ENCODE measurements around the gene LAMTOR5. TPM values are rescaled to one million over a fixed set of nuclear protein-coding genes. Genes with fewer than 3 reads are reported as not detected.

The LAMTOR5 gene
- 159 and 177 TPM in 2 replicates for total RNA-seq (2012; rRNA removed)
- 320 and 369 TPM in 2 replicates for polyA plus RNA-seq (2012; rRNA removed)
- 431 and 469 TPM in 2 replicates for polyA plus RNA-seq (2012; cell fraction: cytosol; rRNA removed)
- 97.8 and 199 TPM in 2 replicates for polyA plus RNA-seq (2012; cell fraction: nucleus; rRNA removed; ENCODE audit: low replicate concordance)
- Bru-seq, nascent RNA: percentile 90 among the genes with signal in this experiment
- BruChase-seq, experiment 1, labeled RNA remaining after a 6-hour chase: percentile 89 among the genes with signal in this experiment
- percentile 83 among the genes with signal in this experiment for BruChase-seq, experiment 2, labeled RNA remaining after a 2-hour chase
- long read RNA-seq, transcript LAMTOR5-206 (4 exons, 634 nt): major isoform, 48 of 51 reads
- long read RNA-seq, partial matches to known transcripts: 0 of 51 reads
- long read RNA-seq, other reads (novel, unspliced or antisense): 0 of 51 reads

DNA sequence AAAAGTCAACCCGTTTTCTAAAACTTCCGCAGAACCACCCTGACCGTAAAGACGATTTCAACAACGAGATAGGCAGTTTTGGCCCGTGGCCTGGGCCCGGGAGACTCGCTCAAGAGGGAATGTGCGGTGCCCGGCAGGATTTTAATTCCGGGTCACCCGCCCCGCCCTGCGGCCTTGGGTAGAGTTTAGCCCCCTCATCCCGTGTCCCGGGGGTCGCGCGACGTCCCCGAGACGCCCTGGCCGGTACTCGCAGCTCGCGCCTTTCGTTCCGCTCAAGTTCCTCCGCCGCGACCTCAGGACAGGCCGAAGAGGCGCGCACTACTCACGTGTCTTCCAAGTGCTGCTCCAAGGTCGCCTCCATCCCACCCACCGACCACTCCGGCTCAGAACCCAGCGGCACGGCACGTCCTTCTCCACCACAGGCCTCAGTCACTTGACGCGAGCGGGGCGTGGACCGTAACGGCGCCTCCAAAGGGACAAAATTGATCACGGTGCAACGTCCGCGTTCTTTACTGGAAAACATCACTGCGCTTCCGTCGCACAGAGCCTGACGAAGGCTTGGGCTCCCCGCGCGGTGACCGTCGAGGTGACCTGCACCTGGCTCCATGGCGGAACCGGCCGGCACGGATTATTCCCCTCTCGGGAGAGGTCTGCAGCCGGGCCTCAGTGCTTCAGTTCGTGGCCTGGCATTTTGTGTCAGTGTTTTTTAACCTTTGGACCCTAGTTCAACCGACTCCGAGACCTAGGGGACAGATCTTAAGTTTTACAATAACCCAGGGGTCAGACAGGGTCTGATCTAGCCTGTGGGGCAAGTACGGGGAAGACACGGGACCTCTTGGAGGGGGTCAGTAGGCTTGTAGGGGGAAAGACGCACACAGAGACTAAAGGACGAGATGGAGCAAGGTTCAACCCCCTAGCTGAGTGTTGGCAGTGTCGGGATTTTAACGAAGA lies at the start of gene LAMTOR5:
Gene LAMTOR5, minus strand, starts transcription at position 435 of the 951 bp plus-strand sequence. Its CDS starts 74 bp downstream, at position 361.
- ATAC-seq (ENCODE audit: low read depth) (peak; percentile 97), DNase-seq (peak; percentile 92)
- H3K56ac ChIP-seq (ENCODE audit: extremely low read depth, insufficient read depth, low read length): peak within 1 kb of the TSS; percentile 92
- 1% methylated on average over 38 of the region's 76 CpGs; no CpG with 5 or more reads in 1 of the 2 experiments for WGBS, 2 experiments (ENCODE audit: extremely low coverage in 2 of 2, insufficient read length in 1 of 2)
- ChIA-PET CTCF (interaction anchor here (0.8 to 2.6 kb wide), 2 partner anchors 53 to 89 kb away, joined by 4 to 13 read pairs; no protein-coding TSS in a partner anchor), POLR2A (ENCODE audit: unreplicated experiment) (no interaction called here)
- in situ Hi-C loops (cut with MboI; ENCODE audit: low sequenced_read_pairs): no loop called here
- peak within 1 kb of the TSS; percentile 92 for H3K4ac ChIP-seq (ENCODE audit: low read depth, low read length)
- H3K79me1 ChIP-seq (ENCODE audit: low read depth in 1 of 2, low read length in 2 of 2): peaks cover 10 to 28% of the 10 kb centered on the region in 2 experiments
- peak within 1 kb of the TSS; percentile 86 for H2BK5ac ChIP-seq (ENCODE audit: low read depth, low read length, poor library complexity, severe bottlenecking)
- peak within 1 kb of the TSS; percentile 75 for H3K27ac ChIP-seq (ENCODE audit: insufficient read depth, low read length)
- peak within 1 kb of the TSS; percentile 95 for H2AK9ac ChIP-seq (replicated peaks; ENCODE audit: low read depth, low read length, poor library complexity)
- no peaks in the 10 kb centered on the region for H3K9me1 ChIP-seq (ENCODE audit: insufficient read depth, low read length)
- H3K27me3 ChIP-seq (ENCODE audit: control insufficient read depth, insufficient read depth, low read length): no peaks in the 10 kb centered on the region
- peak within 1 kb of the TSS; percentile 91 for H4K5ac ChIP-seq (ENCODE audit: low read depth, low read length)
- H3K23ac ChIP-seq (ENCODE audit: low read depth, low read length): peak within 1 kb of the TSS; percentile 76
- peak within 1 kb of the TSS; percentile 98 for H2AFZ ChIP-seq (replicated peaks; ENCODE audit: low read length, poor library complexity)
- BruUV-seq (replicated peaks): TSS peak; percentile 69
- peak within 1 kb of the TSS; percentile 82 for H2AK5ac ChIP-seq (ENCODE audit: low read depth, low read length)
- peak within 1 kb of the TSS; percentile 61 for H3K4me3 ChIP-seq (ENCODE audit: insufficient read depth, low read depth, low read length)
- no peaks in the 10 kb centered on the region for H4K20me1 ChIP-seq (ENCODE audit: insufficient read depth, low read length)
- peak within 1 kb of the TSS; percentile 89 for H3K4me2 ChIP-seq (ENCODE audit: low read depth, low read length)
- H2BK15ac ChIP-seq (ENCODE audit: low read depth, low read length): peak within 1 kb of the TSS; percentile 48; the same call in 1 of the 3 replicates
- peak within 1 kb of the TSS; percentile 77 for H4K91ac ChIP-seq (ENCODE audit: insufficient read depth, low read depth, low read length)
- dilution Hi-C loops (cut with HindIII; ENCODE audit: low sequenced_read_pairs, unreplicated experiment): no loop called here
- H3K4me1 ChIP-seq (ENCODE audit: control insufficient read depth, insufficient read depth, low read length): peaks cover 2% of the 10 kb centered on the region; the same call in 1 of the 2 replicates
- H3K9me3 ChIP-seq (ENCODE audit: control insufficient read depth, insufficient read depth, low read length): no peaks in the 10 kb centered on the region
- H4K8ac ChIP-seq (ENCODE audit: low read depth in 2 of 2, low read length in 2 of 2): peak within 1 kb of the TSS; percentile 98
- peak within 1 kb of the TSS; percentile 79 for H3K9ac ChIP-seq (ENCODE audit: low read depth, low read length)
- peak within 1 kb of the TSS; percentile 56 for H3K18ac ChIP-seq (ENCODE audit: low read depth, low read length)
- peak within 1 kb of the TSS; percentile 88 for H3K14ac ChIP-seq (replicated peaks; ENCODE audit: low read depth, low read length)
- H2BK120ac ChIP-seq (ENCODE audit: low read depth, low read length): peak within 1 kb of the TSS; percentile 57
- intact Hi-C loops (cut with micrococcal nuclease): loop anchor here (1.0 kb wide), 1 partner anchor 68 kb away; the partner anchor contains the start of gene RBM15
- peak within 1 kb of the TSS; percentile 11; the same call in 1 of the 2 replicates for H2BK20ac ChIP-seq (ENCODE audit: low read depth, low read length)
- H3K36me3 ChIP-seq (ENCODE audit: control insufficient read depth, insufficient read depth, low read length): peaks cover 14% of the 10 kb centered on the region
- TF ChIP-seq RFX5 (IDR thresholded peaks at IDR 0.05; ENCODE audit: low read depth, low read length) (0 out of 2 replicates have a peak, but pooled peaks have one; percentile 33), MXI1 (IDR thresholded peaks at IDR 0.05; ENCODE audit: borderline replicate concordance, low read depth, low read length) (peak; percentile 94), RCOR1 (IDR thresholded peaks at IDR 0.05; ENCODE audit: insufficient replicate concordance, low read length) (peak; percentile 38), NFE2L2 (IDR thresholded peaks at IDR 0.05; ENCODE audit: low read depth, low read length) (no peak), SMC3 (IDR thresholded peaks at IDR 0.05; ENCODE audit: low read depth, low read length) (peak; percentile 40), CEBPB (IDR thresholded peaks at IDR 0.05; ENCODE audit: low read depth, low read length) (peak; percentile 26; the same call in 1 of the 2 replicates), MAFK (IDR thresholded peaks at IDR 0.05; ENCODE audit: low read depth, low read length) (0 out of 2 replicates have a peak, but pooled peaks have one; percentile 27)
- TF ChIP-seq, protein P1, sequence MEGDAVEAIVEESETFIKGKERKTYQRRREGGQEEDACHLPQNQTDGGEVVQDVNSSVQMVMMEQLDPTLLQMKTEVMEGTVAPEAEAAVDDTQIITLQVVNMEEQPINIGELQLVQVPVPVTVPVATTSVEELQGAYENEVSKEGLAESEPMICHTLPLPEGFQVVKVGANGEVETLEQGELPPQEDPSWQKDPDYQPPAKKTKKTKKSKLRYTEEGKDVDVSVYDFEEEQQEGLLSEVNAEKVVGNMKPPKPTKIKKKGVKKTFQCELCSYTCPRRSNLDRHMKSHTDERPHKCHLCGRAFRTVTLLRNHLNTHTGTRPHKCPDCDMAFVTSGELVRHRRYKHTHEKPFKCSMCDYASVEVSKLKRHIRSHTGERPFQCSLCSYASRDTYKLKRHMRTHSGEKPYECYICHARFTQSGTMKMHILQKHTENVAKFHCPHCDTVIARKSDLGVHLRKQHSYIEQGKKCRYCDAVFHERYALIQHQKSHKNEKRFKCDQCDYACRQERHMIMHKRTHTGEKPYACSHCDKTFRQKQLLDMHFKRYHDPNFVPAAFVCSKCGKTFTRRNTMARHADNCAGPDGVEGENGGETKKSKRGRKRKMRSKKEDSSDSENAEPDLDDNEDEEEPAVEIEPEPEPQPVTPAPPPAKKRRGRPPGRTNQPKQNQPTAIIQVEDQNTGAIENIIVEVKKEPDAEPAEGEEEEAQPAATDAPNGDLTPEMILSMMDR (conservative IDR thresholded peaks at IDR 0.05; ENCODE audit: low read depth, low read length): peak; percentile 31
- TF ChIP-seq, protein P2, sequence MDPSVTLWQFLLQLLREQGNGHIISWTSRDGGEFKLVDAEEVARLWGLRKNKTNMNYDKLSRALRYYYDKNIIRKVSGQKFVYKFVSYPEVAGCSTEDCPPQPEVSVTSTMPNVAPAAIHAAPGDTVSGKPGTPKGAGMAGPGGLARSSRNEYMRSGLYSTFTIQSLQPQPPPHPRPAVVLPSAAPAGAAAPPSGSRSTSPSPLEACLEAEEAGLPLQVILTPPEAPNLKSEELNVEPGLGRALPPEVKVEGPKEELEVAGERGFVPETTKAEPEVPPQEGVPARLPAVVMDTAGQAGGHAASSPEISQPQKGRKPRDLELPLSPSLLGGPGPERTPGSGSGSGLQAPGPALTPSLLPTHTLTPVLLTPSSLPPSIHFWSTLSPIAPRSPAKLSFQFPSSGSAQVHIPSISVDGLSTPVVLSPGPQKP (IDR thresholded peaks at IDR 0.05; ENCODE audit: borderline replicate concordance, low read depth, low read length): no peak
